H1 (cell line): Measurements from ENCODE around the gene LY6G6D. TPM values are rescaled to one million over a fixed set of nuclear protein-coding genes. Genes with fewer than 3 reads are reported as not detected.

Experiments
- CTCF ChIP-seq, 3 experiments: IDR thresholded peaks; 1 replicate in 2 of 3; 2 replicates in 1 of 3; pipeline versions ENCODE4 v1.5.1 to v1.6.1; 2011; ENCODE audit warnings: low read length in 3 of 3, mild to moderate bottlenecking in 3 of 3, inconsistent platforms in 2 of 3, low read depth in 1 of 3, moderate library complexity in 1 of 3; ENCODE audit not compliant: insufficient read depth in 1 of 3; ENCODE audit errors: control extremely low read depth in 1 of 3
- JUND ChIP-seq: IDR thresholded peaks from 2 replicates; pipeline ENCODE4 v1.6.1; 2011; ENCODE audit warnings: mild to moderate bottlenecking, improper control_type of control experiment, low read length
- SAP30 ChIP-seq: fragments of 300-600 bp; sonication (generic); IDR thresholded peaks from 2 replicates; pipeline ENCODE4 v1.7.1; 2012; ENCODE audit warnings: low read length, moderate library complexity, mild to moderate bottlenecking, inconsistent platforms; ENCODE audit not compliant: insufficient read depth, insufficient replicate concordance
- polyA plus RNA-seq, 7 experiments: library from polyadenylated mRNA; depleted of rRNA in 3 of 7; stranded (reverse) in 5 of 7; unstranded in 2 of 7; fragments of >200 nt in 5 of 7; fragments of 200-250 nt in 2 of 7; gene quantifications; 1 replicate in 5 of 7; 2 replicates in 1 of 7; 4 replicates in 1 of 7; pipeline versions ENCODE4 v1.2.1 to v1.2.3, GENCODE V29; 2011 to 2013; ENCODE audit warnings: missing spikeins in 2 of 7, mixed read lengths in 2 of 7
- total RNA-seq: library from RNA; stranded (reverse); fragmentation: NEBNext Ultra II Directional; extraction: Animal tissue kit (Norgen Biotek cat#: 25700); gene quantifications from 2 replicates; pipeline ENCODE4 v1.2.1, GENCODE V29; 2021

The LY6G6D gene
- total and polyA plus RNA-seq, 2 of the 8 experiments (the other 6 are each of a cell fraction or from before 2014, with no cell fraction given), result 1.8 TPM; not detected in 1

DNA sequence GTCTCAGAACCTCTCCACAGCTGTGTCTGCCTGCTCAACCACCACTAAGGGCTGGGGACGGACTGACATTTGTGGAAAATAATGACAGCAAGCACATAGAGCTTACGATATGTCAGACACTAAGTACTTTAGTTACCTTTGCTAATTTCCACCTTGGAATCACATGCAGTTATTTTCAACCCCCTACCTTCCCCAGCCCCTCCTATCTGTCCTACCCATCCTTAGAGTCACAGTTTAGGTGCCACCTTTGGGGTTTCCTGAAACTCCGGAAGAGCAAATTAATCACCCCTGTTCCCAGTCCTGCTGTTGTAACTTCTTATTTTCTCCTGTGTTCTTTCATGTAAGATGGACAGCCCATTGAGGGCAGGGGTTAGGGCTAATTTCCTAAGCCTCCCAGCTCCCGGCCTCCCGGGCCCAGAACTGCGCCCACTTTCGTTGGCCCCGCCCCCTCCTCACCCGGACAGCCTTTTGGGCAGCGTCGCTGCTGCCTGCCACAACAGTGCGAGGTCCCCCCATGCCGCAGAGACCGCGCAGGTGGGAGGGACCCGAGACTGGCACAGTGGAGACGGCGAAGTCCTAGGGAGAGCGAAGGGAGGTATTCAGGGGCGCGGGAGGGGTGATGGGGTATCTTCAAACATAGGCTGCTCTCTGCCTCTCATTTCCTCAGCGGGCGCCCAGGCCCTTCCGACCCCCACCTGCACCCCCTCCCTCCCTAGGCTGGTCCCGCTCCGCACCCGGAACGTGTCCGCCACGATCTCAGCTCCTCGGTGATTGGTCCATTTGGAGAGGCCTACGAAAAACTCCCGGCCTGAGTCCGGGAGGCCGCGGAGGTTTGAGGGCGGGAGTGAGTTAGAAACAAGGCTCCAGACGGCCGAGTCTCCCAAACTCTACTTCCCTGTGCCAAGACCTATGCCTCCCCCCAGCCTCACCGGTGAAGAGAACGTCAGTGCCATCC, 12.8 kb downstream of the LY6G6D start (continued):
- TF ChIP-seq SAP30 (no peak), CTCF (IDR thresholded peaks at IDR 0.05; ENCODE audit: control extremely low read depth in 1 of 3, insufficient read depth in 1 of 3, low read depth in 1 of 3, low read length in 3 of 3) (no peak), JUND (no peak)
